ENCODE results near the gene NTRK2.

GRCh38 chr9:84681516-84682285 is 12.2 kb downstream of the NTRK2 start:
- TF ChIP-seq, protein P1, sequence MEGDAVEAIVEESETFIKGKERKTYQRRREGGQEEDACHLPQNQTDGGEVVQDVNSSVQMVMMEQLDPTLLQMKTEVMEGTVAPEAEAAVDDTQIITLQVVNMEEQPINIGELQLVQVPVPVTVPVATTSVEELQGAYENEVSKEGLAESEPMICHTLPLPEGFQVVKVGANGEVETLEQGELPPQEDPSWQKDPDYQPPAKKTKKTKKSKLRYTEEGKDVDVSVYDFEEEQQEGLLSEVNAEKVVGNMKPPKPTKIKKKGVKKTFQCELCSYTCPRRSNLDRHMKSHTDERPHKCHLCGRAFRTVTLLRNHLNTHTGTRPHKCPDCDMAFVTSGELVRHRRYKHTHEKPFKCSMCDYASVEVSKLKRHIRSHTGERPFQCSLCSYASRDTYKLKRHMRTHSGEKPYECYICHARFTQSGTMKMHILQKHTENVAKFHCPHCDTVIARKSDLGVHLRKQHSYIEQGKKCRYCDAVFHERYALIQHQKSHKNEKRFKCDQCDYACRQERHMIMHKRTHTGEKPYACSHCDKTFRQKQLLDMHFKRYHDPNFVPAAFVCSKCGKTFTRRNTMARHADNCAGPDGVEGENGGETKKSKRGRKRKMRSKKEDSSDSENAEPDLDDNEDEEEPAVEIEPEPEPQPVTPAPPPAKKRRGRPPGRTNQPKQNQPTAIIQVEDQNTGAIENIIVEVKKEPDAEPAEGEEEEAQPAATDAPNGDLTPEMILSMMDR (IDR thresholded peaks at IDR 0.05) = no peak
- TF ChIP-seq POLR2A (IDR thresholded peaks at IDR 0.05) (no peak), POLR2AphosphoS5 (IDR thresholded peaks at IDR 0.05) (no peak)
